NCI-H2227 (cell line): ENCODE data around the gene CELSR2.
A peak's percentile ranks its signal among the peaks of the same experiment; 100 is the strongest.

Experiments used
- DNase-seq: peaks from one replicate; lab custom pipeline; 2025; ENCODE audit not compliant: unreplicated experiment; lab: John Stamatoyannopoulos, UW

Gene CELSR2

DNA sequence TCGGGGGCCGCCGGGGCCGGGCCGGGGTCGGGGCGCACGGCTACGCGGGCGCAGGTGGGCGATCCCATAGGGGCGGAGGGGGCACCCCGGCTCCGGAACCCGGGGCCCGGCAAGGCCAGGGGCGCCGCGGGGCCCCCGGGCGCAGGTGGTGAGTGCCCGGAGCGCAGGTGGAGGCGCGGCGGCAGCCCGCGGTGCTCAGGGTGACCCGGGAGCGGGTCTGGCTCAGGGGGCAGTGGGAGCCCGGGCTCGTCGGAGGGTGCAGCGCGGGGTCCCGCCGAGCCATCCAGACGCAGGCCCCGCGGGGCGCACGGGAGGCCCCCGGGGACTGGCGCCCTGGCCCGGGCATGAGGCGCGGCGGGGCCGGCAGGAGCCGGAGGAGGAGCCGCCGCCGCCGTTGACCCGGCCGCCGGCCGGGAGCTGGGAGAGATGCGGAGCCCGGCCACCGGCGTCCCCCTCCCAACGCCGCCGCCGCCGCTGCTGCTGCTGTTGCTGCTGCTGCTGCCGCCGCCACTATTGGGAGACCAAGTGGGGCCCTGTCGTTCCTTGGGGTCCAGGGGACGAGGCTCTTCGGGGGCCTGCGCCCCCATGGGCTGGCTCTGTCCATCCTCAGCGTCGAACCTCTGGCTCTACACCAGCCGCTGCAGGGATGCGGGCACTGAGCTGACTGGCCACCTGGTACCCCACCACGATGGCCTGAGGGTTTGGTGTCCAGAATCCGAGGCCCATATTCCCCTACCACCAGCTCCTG, 489 bp downstream of the CELSR2 start:
- no peak for DNase-seq

- no peak for DNase-seq
These were observed 1.3 kb downstream of the CELSR2 start for GRCh38 chr1:109250454-109251276.

- no peak for DNase-seq
These were observed 2.2 kb downstream of the CELSR2 start for GRCh38 chr1:109251277-109252166.

DNA sequence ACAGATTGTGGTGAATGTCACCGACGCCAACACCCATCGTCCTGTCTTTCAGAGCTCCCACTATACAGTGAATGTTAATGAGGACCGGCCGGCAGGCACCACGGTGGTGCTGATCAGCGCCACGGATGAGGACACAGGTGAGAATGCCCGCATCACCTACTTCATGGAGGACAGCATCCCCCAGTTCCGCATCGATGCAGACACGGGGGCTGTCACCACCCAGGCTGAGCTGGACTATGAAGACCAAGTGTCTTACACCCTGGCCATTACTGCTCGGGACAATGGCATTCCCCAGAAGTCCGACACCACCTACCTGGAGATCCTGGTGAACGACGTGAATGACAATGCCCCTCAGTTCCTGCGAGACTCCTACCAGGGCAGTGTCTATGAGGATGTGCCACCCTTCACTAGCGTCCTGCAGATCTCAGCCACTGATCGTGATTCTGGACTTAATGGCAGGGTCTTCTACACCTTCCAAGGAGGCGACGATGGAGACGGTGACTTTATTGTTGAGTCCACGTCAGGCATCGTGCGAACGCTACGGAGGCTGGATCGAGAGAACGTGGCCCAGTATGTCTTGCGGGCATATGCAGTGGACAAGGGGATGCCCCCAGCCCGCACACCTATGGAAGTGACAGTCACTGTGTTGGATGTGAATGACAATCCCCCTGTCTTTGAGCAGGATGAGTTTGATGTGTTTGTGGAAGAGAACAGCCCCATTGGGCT, 3.0 kb downstream of the CELSR2 start:
- DNase-seq: no peak

DNA sequence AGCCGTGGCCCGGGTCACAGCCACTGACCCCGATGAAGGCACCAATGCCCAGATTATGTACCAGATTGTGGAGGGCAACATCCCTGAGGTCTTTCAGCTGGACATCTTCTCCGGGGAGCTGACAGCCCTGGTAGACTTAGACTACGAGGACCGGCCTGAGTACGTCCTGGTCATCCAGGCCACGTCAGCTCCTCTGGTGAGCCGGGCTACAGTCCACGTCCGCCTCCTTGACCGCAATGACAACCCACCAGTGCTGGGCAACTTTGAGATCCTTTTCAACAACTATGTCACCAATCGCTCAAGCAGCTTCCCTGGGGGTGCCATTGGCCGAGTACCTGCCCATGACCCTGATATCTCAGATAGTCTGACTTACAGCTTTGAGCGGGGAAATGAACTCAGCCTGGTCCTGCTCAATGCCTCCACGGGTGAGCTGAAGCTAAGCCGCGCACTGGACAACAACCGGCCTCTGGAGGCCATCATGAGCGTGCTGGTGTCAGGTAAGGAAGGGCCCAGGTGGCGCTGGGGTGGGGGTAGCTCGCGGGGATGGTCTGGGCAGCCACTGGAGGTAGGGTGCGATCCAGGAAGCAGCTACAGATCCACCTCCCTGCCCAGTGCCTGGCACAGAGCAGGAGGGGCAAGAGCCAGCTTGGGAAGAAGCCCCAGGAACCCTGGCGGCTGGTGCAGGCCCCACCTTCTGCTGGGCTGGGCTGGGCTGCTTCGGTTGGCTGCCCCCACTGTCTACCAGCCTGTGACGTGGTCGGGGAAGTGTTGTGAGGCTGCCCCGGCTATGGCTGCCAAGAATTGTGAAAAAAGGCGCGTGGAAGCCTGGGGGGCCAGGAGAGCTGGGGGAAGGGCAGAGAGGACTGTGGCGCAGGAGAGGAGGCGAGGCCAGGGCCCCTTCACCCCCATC, 3.8 kb downstream of the CELSR2 start:
- DNase-seq: peak; percentile 55

- peak; percentile 47 for DNase-seq
These were observed 4.7 kb downstream of the CELSR2 start for GRCh38 chr1:109253803-109254620.

GRCh38 chr1:109254621-109255096, 5.3 kb downstream of the CELSR2 start:
- DNase-seq: peak; percentile 26

GRCh38 chr1:109255097-109255651, 5.8 kb downstream of the CELSR2 start:
- DNase-seq: peak; percentile 48

- DNase-seq: no peak
These were observed 6.3 kb downstream of the CELSR2 start for GRCh38 chr1:109255678-109256077.

DNA sequence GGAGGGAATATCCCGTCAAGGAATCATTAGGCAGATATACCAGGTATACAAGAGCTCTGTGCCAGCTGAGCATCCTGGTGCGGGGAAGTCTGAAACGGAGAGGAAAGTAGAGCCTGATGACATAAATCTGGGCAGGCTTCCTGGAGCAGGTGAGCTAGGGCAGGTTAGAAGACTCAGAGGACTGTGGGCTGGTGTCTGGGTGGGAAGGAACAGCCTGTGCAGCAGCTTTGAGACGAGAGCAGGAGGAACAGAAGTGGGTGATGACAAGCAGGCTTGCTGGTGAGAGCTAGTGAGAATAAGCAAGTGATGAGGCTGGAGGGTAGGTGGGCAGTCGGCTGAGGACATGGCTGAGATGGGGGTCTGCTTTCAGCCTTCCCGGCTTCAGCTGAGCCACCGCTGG, 6.7 kb downstream of the CELSR2 start:
- DNase-seq: no peak

DNA sequence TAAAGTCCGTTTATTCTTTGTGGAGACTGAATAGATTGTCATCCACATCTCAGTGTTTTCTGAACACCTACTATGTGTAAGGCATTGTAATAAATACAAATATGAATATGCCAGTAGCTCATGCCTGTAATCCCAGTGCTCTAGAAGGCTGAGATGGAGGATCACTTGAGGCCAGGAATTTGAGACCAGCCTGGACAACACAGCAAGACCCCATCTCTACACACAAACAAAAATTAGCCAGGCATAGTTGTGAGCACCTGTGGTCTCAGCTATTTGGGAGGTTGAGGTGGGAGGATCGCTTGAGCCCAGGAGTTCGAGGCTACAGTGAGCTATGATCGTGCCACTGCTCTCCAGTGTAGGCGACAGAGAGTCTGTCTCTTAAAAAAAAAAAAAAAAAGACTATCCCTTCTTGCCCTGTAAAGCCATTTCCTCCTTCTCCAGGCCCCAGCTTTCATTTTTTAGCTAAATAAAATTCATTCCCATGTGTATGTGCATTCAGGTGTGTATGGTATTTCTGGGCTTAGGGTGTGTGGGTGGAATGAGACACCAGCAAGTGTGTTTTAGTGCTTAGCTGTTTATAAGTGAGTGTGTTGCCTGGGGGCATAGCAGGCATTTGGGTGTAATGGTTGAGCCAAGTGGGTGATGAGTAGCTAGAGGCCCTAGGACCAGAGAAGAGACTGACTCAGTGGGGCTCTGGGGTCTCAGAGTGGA, 7.8 kb downstream of the CELSR2 start:
- DNase-seq: no peak

GRCh38 chr1:109257682-109258421, 8.5 kb downstream of the CELSR2 start:
- DNase-seq: peak; percentile 16

- DNase-seq: no peak
These were observed 9.4 kb downstream of the CELSR2 start for GRCh38 chr1:109258481-109259466.

GRCh38 chr1:109259674-109260557, 10.6 kb downstream of the CELSR2 start:
- DNase-seq: peak; percentile 80

- no peak for DNase-seq
These were observed 11.7 kb downstream of the CELSR2 start for GRCh38 chr1:109261006-109261405.
